ENCODE results near the gene LIPN. TPM values are rescaled to one million over a fixed set of nuclear protein-coding genes. Genes with fewer than 3 reads are reported as not detected.

Gene LIPN
- total RNA-seq, 4 donors from 2014 or later = 0.19 to 2.2 TPM; not detected in 2

DNA sequence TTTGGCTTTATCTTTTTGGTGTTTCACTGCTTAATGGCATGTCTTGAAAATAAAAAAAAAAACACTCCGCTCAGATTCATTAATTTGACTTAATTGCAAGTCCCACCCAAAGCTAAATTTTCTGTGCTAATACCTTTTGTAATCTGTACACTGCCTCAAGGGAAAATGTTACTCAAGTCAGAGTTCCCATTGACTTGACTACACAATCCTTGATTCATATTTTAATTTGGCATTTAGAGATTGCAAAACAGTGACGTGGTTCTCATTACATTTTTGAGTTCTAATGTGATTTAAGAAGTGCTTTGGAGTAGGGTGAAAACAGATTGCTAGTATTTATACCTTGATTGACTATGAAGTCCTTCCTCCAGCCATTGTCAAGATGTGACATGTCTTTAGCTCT lies 21.4 kb downstream of the LIPN start:
- H3K36me3 ChIP-seq = no peaks in the 10 kb centered on the region
- no peaks in the 10 kb centered on the region for H3K9me3 ChIP-seq
- no peak overlapping the region for H3K27ac ChIP-seq
- WGBS, 2 donors = 23 to 57% methylated on average over 2 of the region's 2 CpGs
- no peak for TF ChIP-seq CTCF (IDR thresholded peaks at IDR 0.05)
- no peak for TF ChIP-seq POLR2A (IDR thresholded peaks at IDR 0.05)
- peaks cover 0 to 5% (median 1%) of the 10 kb centered on the region in 4 donors for H3K27me3 ChIP-seq
- intact Hi-C loops (cut with DNase I) = no loop called here
- no peak overlapping the region for H3K4me3 ChIP-seq
- H3K4me1 ChIP-seq = no peaks in the 10 kb centered on the region
- DNase-seq = no peak

- no peaks in the 10 kb centered on the region for H3K36me3 ChIP-seq
- peaks cover 0 to 3% (median 0%) of the 10 kb centered on the region in 4 donors for H3K27me3 ChIP-seq
- no peaks in the 10 kb centered on the region for H3K9me3 ChIP-seq
- TF ChIP-seq POLR2A (IDR thresholded peaks at IDR 0.05) (no peak), CTCF (IDR thresholded peaks at IDR 0.05) (no peak)
- WGBS, 2 donors = 65 to 71% methylated on average over 3 of the region's 3 CpGs
- intact Hi-C loops (cut with DNase I) = no loop called here
- no peak overlapping the region for H3K4me3 ChIP-seq
- DNase-seq = no peak
- no peaks in the 10 kb centered on the region for H3K4me1 ChIP-seq
- H3K27ac ChIP-seq = no peak overlapping the region
Measured at GRCh38 chr10:88782222-88782621, 22.4 kb downstream of the LIPN start.

GRCh38 chr10:88783724-88784123 lies 23.9 kb downstream of the LIPN start:
- no peak for TF ChIP-seq CTCF (IDR thresholded peaks at IDR 0.05)
- no peak for TF ChIP-seq POLR2A (IDR thresholded peaks at IDR 0.05)
- WGBS, 2 donors = 63 to 69% methylated on average over 3 of the region's 3 CpGs
- peaks cover 0 to 3% (median 0%) of the 10 kb centered on the region in 4 donors for H3K27me3 ChIP-seq
- no peak for DNase-seq
- H3K4me1 ChIP-seq = no peaks in the 10 kb centered on the region
- no peaks in the 10 kb centered on the region for H3K9me3 ChIP-seq
- no peaks in the 10 kb centered on the region for H3K36me3 ChIP-seq
- H3K4me3 ChIP-seq = no peak overlapping the region
- H3K27ac ChIP-seq = no peak overlapping the region
- intact Hi-C loops (cut with DNase I) = no loop called here

- Histone ChIP-seq H3K27me3 (peaks cover 0 to 3% (median 0%) of the 10 kb centered on the region in 4 donors), H3K4me3 (no peak overlapping the region), H3K4me1 (no peaks in the 10 kb centered on the region), H3K36me3 (no peaks in the 10 kb centered on the region), H3K27ac (no peak overlapping the region), H3K9me3 (no peaks in the 10 kb centered on the region)
- no peak for TF ChIP-seq POLR2A (IDR thresholded peaks at IDR 0.05)
- TF ChIP-seq CTCF (IDR thresholded peaks at IDR 0.05) = no peak
- intact Hi-C loops (cut with DNase I) = no loop called here
- DNase-seq = no peak
- WGBS, 2 donors = 83% methylated on average over 10 of the region's 10 CpGs
Measured at GRCh38 chr10:88786032-88786770, 26.4 kb downstream of the LIPN start.

GRCh38 chr10:88787463-88787862 lies 27.6 kb downstream of the LIPN start:
- TF ChIP-seq POLR2A (IDR thresholded peaks at IDR 0.05) (no peak), CTCF (IDR thresholded peaks at IDR 0.05) (no peak)
- peaks cover 0 to 3% (median 0%) of the 10 kb centered on the region in 4 donors for H3K27me3 ChIP-seq
- DNase-seq = no peak
- no peak overlapping the region for H3K4me3 ChIP-seq
- H3K4me1 ChIP-seq = no peaks in the 10 kb centered on the region
- no peaks in the 10 kb centered on the region for H3K9me3 ChIP-seq
- H3K27ac ChIP-seq = no peak overlapping the region
- no peaks in the 10 kb centered on the region for H3K36me3 ChIP-seq
- intact Hi-C loops (cut with DNase I) = no loop called here
- WGBS, 2 donors = 88 to 96% methylated on average over 5 of the region's 5 CpGs
